K562 (cell line): ENCODE data around the gene MINDY4. TPM values are rescaled to one million over a fixed set of nuclear protein-coding genes. Genes with fewer than 3 reads are reported as not detected.
A peak's percentile ranks its signal among the peaks of the same experiment; 100 is the strongest.

ENCODE experiments used
- ARID1B ChIP-seq: fragments of 450-650 bp; IDR thresholded peaks from 2 replicates; pipeline ENCODE4 v1.6.1; 2016; ENCODE audit warnings: antibody characterized with exemption, mild to moderate bottlenecking, inconsistent platforms
- CBFA2T3 ChIP-seq: fragments of 450-650 bp; IDR thresholded peaks from 2 replicates; pipeline ENCODE4 v1.6.1; 2017
- CBX5 ChIP-seq: IDR thresholded peaks from 2 replicates; pipeline ENCODE4 v1.6.1; 2014; ENCODE audit warnings: low read depth, borderline replicate concordance
- CREM ChIP-seq: IDR thresholded peaks from 2 replicates; pipeline ENCODE4 v1.6.1; 2014; ENCODE audit warnings: antibody characterized with exemption, low read depth
- ELF1 ChIP-seq: fragments of 200-800 bp; sonication (Bioruptor generic); IDR thresholded peaks from 2 replicates; pipeline ENCODE4 v1.6.1; 2016; ENCODE audit warnings: missing genetic modification characterization, missing compliant biosample characterization
- NRF1 ChIP-seq, 2 experiments: fragments of 450-650 bp; IDR thresholded peaks in 1 of 2; conservative IDR thresholded peaks in 1 of 2; 2 replicates each; pipeline ENCODE4 v1.6.1; 2014; ENCODE audit warnings: mild to moderate bottlenecking in 2 of 2
- PCBP1 ChIP-seq: fragments of 200-400 bp; formaldehyde crosslinking; IDR thresholded peaks from 2 replicates; pipeline ENCODE4 v1.6.1; 2018; ENCODE audit warnings: mild to moderate bottlenecking, low read depth, low read length; ENCODE audit not compliant: poor library complexity, severe bottlenecking
- RBM25 ChIP-seq: fragments of 200-400 bp; formaldehyde crosslinking; IDR thresholded peaks from 2 replicates; pipeline ENCODE4 v1.6.1; 2018; ENCODE audit warnings: low read length, low read depth, moderate library complexity; ENCODE audit not compliant: severe bottlenecking
- SMAD2 ChIP-seq: fragments of 150-350 bp; IDR thresholded peaks from 2 replicates; pipeline ENCODE4 v1.6.1; 2014; ENCODE audit warnings: low read depth, mild to moderate bottlenecking, low read length
- TCF3 ChIP-seq: sonication (generic); formaldehyde crosslinking; IDR thresholded peaks from 2 replicates; pipeline ENCODE4 v1.4.0; 2020; ENCODE audit warnings: mild to moderate bottlenecking, missing genetic modification reagents
- ZBTB7A ChIP-seq: IDR thresholded peaks from 2 replicates; pipeline ENCODE4 v1.6.1; 2011; ENCODE audit warnings: low read depth, mild to moderate bottlenecking, low read length, moderate library complexity, borderline replicate concordance; ENCODE audit not compliant: control insufficient read depth
- ZC3H11A ChIP-seq: IDR thresholded peaks from 2 replicates; pipeline ENCODE4 v1.6.1; 2012; ENCODE audit warnings: low read depth, low read length, improper control_type of control experiment
- ZNF3 ChIP-seq: fragments of 250-450 bp; sonication (Bioruptor Pico); IDR thresholded peaks from 2 replicates; pipeline ENCODE4 v1.5.0; 2021; ENCODE audit warnings: mild to moderate bottlenecking, moderate library complexity
- ZNF384 ChIP-seq: IDR thresholded peaks from 2 replicates; pipeline ENCODE4 v1.6.1; 2012; ENCODE audit warnings: low read depth, low read length, improper control_type of control experiment
- polyA plus RNA-seq, 8 experiments: library from polyadenylated mRNA; depleted of rRNA in 4 of 8; stranded (reverse) in 5 of 8; unstranded in 3 of 8; fragments of >200 nt; fragmentation: Nextera tagmentation in 2 of 8; fragmentation: Illumina TruSeq in 1 of 8; extraction: Ambion mirVana in 2 of 8; extraction: Trizol in 1 of 8; gene quantifications; 2 replicates each; pipeline versions ENCODE4 v1.2.1 to v1.2.3, GENCODE V29; 2011 to 2014; ENCODE audit warnings: inconsistent platforms in 1 of 8, missing spikeins in 1 of 8
- total RNA-seq, 7 experiments: library from RNA; depleted of rRNA in 6 of 7; stranded (reverse); fragments of >200 nt in 6 of 7; fragmentation: Illumina TruSeq in 2 of 7; extraction: Trizol in 2 of 7; gene quantifications; 2 replicates each; pipeline versions ENCODE4 v1.2.1 to v1.2.3, GENCODE V29; 2011 to 2021; ENCODE audit warnings: low replicate concordance in 1 of 7
- TF ChIP-seq, protein P1 (sequence below): sonication (generic); formaldehyde crosslinking; IDR thresholded peaks from 2 replicates; pipeline ENCODE4 v1.8.1; 2023; ENCODE audit warnings: mild to moderate bottlenecking, missing genetic modification reagents
- TF ChIP-seq, protein P2 (sequence below): sonication (generic); formaldehyde crosslinking; IDR thresholded peaks from 2 replicates; pipeline ENCODE4 v1.8.1; 2023; ENCODE audit warnings: missing genetic modification reagents, mild to moderate bottlenecking, borderline replicate concordance
- TF ChIP-seq, protein P3 (sequence below), 2 experiments: fragments of 450-650 bp in 1 of 2; sonication (generic) in 1 of 2; formaldehyde crosslinking in 1 of 2; IDR thresholded peaks in 1 of 2; conservative IDR thresholded peaks in 1 of 2; 2 replicates each; pipeline versions ENCODE4 v1.6.1 to v1.8.1; 2016 to 2023; ENCODE audit warnings: mild to moderate bottlenecking in 2 of 2, moderate library complexity in 2 of 2, inconsistent platforms in 1 of 2, missing genetic modification reagents in 1 of 2
- TF ChIP-seq, protein P4 (sequence below): fragments of 250-450 bp; sonication (Bioruptor Pico); IDR thresholded peaks from 2 replicates; pipeline ENCODE4 v1.6.1; 2021; ENCODE audit warnings: mild to moderate bottlenecking

The MINDY4 gene
- total and polyA plus RNA-seq, 9 of the 15 experiments (the other 6 are each of a cell fraction or from before 2014, with no cell fraction given): 2.1 to 16.7 (median 11.0) TPM

DNA sequence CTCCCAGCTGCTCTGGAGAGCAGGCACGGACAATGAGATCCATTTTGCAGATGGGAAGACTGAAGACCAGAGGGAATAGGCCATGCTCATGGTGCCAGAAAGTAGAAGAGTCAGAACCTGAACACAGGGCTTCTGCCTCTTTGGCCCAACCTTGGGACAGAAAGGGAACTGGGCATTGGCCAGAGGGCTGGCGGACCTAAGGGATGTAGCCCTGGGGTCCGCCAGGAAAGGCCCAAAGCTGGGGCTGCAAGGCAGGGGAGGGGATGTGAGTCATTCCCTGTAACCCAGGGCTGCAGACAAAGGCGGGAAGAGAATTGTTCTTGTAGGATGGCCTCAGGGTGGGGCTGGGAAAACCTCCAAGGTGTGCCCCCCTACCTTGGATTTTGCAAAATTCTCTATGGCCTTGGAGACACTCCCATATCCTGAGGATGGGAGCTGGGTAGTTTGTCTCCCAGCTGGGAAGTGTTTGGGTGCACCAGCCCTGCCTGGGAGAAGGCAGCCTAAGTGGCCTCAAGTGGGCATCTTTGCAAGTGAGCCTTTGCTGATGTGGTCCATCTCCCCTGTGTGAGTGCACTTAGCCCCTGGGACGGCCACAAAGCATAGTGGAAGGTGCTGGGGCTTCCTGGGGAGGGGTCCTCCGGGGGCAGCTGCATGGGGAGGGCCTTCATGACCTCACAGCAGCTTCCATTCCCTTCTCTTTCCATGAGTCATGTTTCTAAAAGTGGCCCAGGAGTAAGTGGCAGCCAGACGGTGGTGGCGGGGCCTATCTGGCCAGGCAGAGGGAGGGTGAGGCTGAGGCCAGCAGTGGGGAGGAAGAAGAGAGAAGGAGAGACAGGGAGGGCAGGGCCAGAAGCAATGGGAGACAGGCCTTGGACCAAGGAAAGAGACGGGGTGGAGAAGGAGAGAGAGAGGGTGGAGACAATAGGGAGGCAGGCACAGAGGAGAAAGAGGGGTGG lies 149.6 kb downstream of the MINDY4 start (continued):
- TF ChIP-seq, protein P1, sequence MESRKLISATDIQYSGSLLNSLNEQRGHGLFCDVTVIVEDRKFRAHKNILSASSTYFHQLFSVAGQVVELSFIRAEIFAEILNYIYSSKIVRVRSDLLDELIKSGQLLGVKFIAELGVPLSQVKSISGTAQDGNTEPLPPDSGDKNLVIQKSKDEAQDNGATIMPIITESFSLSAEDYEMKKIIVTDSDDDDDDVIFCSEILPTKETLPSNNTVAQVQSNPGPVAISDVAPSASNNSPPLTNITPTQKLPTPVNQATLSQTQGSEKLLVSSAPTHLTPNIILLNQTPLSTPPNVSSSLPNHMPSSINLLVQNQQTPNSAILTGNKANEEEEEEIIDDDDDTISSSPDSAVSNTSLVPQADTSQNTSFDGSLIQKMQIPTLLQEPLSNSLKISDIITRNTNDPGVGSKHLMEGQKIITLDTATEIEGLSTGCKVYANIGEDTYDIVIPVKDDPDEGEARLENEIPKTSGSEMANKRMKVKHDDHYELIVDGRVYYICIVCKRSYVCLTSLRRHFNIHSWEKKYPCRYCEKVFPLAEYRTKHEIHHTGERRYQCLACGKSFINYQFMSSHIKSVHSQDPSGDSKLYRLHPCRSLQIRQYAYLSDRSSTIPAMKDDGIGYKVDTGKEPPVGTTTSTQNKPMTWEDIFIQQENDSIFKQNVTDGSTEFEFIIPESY (CRISPR knock-in tag): peak; percentile 58; the same call in 1 of the 2 replicates
- TF ChIP-seq, protein P2, sequence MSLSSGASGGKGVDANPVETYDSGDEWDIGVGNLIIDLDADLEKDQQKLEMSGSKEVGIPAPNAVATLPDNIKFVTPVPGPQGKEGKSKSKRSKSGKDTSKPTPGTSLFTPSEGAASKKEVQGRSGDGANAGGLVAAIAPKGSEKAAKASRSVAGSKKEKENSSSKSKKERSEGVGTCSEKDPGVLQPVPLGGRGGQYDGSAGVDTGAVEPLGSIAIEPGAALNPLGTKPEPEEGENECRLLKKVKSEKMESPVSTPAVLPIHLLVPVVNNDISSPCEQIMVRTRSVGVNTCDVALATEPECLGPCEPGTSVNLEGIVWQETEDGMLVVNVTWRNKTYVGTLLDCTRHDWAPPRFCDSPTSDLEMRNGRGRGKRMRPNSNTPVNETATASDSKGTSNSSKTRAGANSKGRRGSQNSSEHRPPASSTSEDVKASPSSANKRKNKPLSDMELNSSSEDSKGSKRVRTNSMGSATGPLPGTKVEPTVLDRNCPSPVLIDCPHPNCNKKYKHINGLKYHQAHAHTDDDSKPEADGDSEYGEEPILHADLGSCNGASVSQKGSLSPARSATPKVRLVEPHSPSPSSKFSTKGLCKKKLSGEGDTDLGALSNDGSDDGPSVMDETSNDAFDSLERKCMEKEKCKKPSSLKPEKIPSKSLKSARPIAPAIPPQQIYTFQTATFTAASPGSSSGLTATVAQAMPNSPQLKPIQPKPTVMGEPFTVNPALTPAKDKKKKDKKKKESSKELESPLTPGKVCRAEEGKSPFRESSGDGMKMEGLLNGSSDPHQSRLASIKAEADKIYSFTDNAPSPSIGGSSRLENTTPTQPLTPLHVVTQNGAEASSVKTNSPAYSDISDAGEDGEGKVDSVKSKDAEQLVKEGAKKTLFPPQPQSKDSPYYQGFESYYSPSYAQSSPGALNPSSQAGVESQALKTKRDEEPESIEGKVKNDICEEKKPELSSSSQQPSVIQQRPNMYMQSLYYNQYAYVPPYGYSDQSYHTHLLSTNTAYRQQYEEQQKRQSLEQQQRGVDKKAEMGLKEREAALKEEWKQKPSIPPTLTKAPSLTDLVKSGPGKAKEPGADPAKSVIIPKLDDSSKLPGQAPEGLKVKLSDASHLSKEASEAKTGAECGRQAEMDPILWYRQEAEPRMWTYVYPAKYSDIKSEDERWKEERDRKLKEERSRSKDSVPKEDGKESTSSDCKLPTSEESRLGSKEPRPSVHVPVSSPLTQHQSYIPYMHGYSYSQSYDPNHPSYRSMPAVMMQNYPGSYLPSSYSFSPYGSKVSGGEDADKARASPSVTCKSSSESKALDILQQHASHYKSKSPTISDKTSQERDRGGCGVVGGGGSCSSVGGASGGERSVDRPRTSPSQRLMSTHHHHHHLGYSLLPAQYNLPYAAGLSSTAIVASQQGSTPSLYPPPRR (CRISPR knock-in tag): no peak
- TF ChIP-seq CREM: 0 out of 2 replicates have a peak, but pooled peaks have one; percentile 33
- 0 out of 4 replicates have a peak, but pooled peaks of 1 of the 2 experiments have one; percentile 16 for TF ChIP-seq NRF1 (conservative IDR thresholded peaks at IDR 0.05 in 1 of 2, IDR thresholded peaks at IDR 0.05 in 1 of 2)
- peak; percentile 96 for TF ChIP-seq ZBTB7A
- no peak for TF ChIP-seq PCBP1
- TF ChIP-seq, protein P3, sequence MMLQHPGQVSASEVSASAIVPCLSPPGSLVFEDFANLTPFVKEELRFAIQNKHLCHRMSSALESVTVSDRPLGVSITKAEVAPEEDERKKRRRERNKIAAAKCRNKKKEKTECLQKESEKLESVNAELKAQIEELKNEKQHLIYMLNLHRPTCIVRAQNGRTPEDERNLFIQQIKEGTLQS (IDR thresholded peaks at IDR 0.05): peak; percentile 95
- TF ChIP-seq, protein P3 (CRISPR knock-in tag; conservative IDR thresholded peaks at IDR 0.05): peak; percentile 75; the same call in 1 of the 2 replicates
- no peak for TF ChIP-seq SMAD2
- peak; percentile 69 for TF ChIP-seq CBFA2T3
- no peak for TF ChIP-seq ZNF3 (CRISPR knock-in tag)
- no peak for TF ChIP-seq ZNF384
- peak; percentile 72 for TF ChIP-seq ARID1B
- TF ChIP-seq ZC3H11A: no peak
- TF ChIP-seq ELF1 (tag): no peak
- peak; percentile 75 for TF ChIP-seq RBM25
- TF ChIP-seq, protein P4, sequence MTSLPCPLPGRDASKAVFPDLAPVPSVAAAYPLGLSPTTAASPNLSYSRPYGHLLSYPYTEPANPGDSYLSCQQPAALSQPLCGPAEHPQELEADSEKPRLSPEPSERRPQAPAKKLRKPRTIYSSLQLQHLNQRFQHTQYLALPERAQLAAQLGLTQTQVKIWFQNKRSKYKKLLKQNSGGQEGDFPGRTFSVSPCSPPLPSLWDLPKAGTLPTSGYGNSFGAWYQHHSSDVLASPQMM (CRISPR knock-in tag): no peak
- peak; percentile 59 for TF ChIP-seq TCF3
- no peak for TF ChIP-seq CBX5
